ENCODE measurements around the gene C1orf232. TPM values are rescaled to one million over a fixed set of nuclear protein-coding genes. Genes with fewer than 3 reads are reported as not detected.

Gene C1orf232
- total and polyA plus RNA-seq, 2 donors (not counting 3 experiments of a cell fraction or from before 2014, with no cell fraction given) = not detected

- H3K9ac ChIP-seq (replicated peaks; ENCODE audit: extremely low read depth, insufficient read depth, low read length) = no peak overlapping the region
- intact Hi-C loops (cut with micrococcal nuclease) (no loop called here), dilution Hi-C loops (cut with MboI; ENCODE audit: extremely low pct_ligation_motif_present, low sequenced_read_pairs) (no loop called here)
- H3K27ac ChIP-seq (ENCODE audit: insufficient read depth, low read depth, low read length) = no peak overlapping the region
- no peaks in the 10 kb centered on the region for H4K20me1 ChIP-seq (replicated peaks; ENCODE audit: control insufficient read depth, extremely low read depth, insufficient read depth, low read length)
- ChIA-PET CTCF (interaction anchor here (1.1 to 7.7 kb wide), 10 partner anchors 10 to 194 kb away, joined by 3 to 62 read pairs (median 4); no protein-coding TSS in a partner anchor), POLR2A (no interaction called here)
- TF ChIP-seq FOS (IDR thresholded peaks at IDR 0.05; ENCODE audit: borderline replicate concordance, insufficient read depth, low read length) (no peak), GATA2 (IDR thresholded peaks at IDR 0.05; ENCODE audit: insufficient read depth, insufficient read length, low read depth, low read length) (no peak), MYC (IDR thresholded peaks at IDR 0.05; ENCODE audit: low read depth, low read length) (no peak), POLR2A (IDR thresholded peaks at IDR 0.05; ENCODE audit: low read depth, low read length) (no peak), POLR2AphosphoS5 (IDR thresholded peaks at IDR 0.05; ENCODE audit: insufficient read depth, low read depth, low read length) (no peak), MAX (IDR thresholded peaks at IDR 0.05; ENCODE audit: insufficient read depth, insufficient read length) (no peak)
- H3K9me1 ChIP-seq (replicated peaks; ENCODE audit: control insufficient read depth, extremely low read depth, insufficient read depth, low read length) = no peaks in the 10 kb centered on the region
- DNase-seq (ENCODE audit: low read depth, low spot score) = peak; percentile 36
- H3K4me2 ChIP-seq (ENCODE audit: insufficient read depth, low read length) = peak overlapping the region; percentile 36
- FAIRE-seq = peak; percentile 64
- H3K9me3 ChIP-seq (replicated peaks; ENCODE audit: control insufficient read depth, insufficient read depth, low read length) = no peaks in the 10 kb centered on the region
- peak overlapping the region; percentile 59 for H2AFZ ChIP-seq (ENCODE audit: low read depth, low read length)
- no peak overlapping the region for H3K4me3 ChIP-seq (replicated peaks in 1 of 3; ENCODE audit: insufficient read depth in 1 of 3, low read depth in 1 of 3, low read length in 3 of 3)
- H3K36me3 ChIP-seq (ENCODE audit: control insufficient read depth in 2 of 2, extremely low read depth in 1 of 2, insufficient read depth in 2 of 2, low read length in 2 of 2) = no peaks in the 10 kb centered on the region
- H3K79me2 ChIP-seq (ENCODE audit: control insufficient read depth, insufficient read depth, low read length) = no peaks in the 10 kb centered on the region
- H3K4me1 ChIP-seq (ENCODE audit: control insufficient read depth, extremely low read depth, insufficient read depth, low read length) = peaks cover 16% of the 10 kb centered on the region
- no TSS peak for BruUV-seq (replicated peaks)
- no peaks in the 10 kb centered on the region for H3K27me3 ChIP-seq (ENCODE audit: control insufficient read depth in 2 of 2, insufficient read depth in 2 of 2, low read length in 2 of 2)
Measured at GRCh38 chr1:26127235-26128163, 41.3 kb downstream of the C1orf232 start.
